ENCODE measurements around the gene IRGQ.
"Not testable (repeated sequence)": the region's sequence is repeated elsewhere in the genome, so short reads cannot be mapped to it uniquely, and the experiment has no call there.

Gene IRGQ

DNA sequence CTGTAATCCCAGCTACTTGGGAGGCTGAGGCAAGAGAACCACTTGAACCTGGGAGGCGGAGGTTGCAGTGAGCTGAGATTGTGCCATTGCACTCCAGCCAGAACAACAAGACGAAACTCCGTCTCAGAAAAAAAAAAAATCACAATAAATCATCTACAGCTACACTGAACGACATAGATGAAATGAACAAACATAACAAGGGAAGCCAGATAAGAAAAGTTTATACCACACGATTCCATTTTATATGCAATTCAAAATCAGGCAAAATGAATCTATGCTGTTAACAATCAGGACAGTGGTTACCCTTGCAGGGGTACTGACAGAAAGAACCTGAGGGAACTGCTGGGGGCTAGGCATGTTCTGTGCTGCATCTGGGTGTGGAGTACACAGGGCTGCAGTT is 26.3 kb downstream of the IRGQ start:
- DNase-seq, result no peak

DNA sequence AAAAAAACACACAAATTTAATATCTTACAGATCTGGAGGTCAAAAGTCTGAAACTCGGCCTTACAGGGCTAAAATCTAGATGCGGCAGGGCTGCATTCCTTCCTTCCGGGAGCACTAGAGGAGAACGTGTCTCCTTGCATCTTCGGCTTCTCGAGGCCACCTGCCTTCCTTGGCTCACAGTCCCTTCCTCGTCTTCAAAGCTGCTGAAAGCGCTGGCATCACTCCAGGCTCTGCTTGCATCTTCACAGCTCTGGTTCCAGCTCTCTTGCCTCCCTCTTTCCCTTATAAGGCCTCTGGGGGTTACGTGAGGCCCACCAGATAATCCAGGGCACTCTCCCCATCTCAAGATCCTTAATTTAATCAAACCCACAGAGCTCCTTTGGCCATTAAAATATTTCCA is 31.1 kb downstream of the IRGQ start:
- DNase-seq, result no peak

DNA sequence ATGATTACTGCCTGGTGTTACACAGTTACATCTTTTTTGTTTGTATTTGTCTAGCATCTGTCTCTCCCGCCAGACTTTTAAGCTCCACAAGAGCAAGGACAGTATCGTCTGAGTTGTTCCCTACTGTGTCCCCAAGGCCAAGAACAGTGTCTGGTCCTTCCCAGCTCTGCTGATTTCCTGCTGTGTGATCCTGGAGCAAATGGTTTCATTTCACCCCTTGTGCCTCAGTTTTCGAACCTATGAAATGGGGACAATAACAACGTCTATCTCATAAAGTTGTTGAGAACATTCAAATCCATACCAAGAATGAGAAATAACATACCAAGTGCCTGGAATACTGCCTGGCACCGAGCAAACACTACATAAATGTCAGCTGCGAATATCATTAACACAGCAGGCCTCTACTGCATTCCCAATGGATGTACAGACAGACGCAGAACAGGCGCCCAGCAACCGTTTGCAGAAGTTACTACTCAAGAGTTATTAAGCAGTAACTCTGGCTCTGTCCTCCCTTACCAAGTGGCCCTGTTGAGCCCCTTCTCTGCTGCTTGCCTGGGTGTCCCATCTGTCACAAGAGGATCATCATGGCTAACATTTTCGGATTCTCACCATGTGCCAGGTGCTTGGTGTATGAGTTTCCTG is 32.0 kb downstream of the IRGQ start:
- no peak for DNase-seq

DNA sequence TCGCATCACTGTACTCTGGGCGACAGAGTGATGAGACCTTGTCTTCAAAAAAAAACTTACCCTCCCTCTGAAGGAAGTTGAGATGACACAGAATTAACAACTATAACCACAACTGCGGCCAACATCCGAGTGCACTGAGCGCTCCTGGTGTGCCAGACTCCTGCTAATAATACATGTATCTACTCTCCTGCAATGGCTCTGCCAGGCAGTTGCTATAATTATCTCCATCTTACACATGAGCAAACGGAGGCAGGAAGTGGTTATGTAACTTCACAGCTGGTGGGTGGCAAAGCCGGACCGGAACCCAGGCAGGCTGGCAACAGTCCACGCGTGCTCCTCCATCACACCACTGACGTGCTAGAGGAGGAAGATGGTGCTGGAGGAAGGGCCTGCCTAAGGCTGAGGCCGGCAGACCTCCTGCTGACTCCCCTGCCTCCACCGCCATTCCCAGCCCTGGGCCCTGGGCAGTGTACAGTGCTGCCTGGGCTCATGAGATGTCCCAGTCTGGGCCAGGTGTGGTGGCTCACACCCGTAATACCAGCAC is 33.2 kb downstream of the IRGQ start:
- DNase-seq, result peak; percentile 52

DNA sequence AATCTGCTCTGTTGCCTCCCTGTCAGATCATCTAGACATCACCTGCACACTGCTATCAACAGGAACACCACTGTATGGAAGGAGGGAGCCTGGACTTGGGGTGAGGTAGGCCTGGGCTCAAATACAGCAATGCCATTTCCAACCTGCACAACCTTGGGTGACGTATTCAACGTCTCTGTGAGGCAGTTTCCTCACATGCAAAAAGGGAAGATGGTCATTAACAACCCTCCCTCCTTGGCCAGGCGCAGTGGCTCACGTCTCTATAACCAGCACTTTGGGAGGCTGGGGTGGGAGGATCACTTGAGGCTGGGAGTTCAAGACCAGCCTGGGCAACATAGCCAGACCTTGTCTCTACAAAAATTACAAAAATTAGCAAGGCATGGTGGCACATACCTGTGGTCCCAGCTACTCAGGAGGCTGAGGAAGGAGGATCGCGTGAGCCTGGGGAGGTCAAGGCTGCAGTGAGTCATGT is 33.7 kb downstream of the IRGQ start:
- no peak for DNase-seq

DNA sequence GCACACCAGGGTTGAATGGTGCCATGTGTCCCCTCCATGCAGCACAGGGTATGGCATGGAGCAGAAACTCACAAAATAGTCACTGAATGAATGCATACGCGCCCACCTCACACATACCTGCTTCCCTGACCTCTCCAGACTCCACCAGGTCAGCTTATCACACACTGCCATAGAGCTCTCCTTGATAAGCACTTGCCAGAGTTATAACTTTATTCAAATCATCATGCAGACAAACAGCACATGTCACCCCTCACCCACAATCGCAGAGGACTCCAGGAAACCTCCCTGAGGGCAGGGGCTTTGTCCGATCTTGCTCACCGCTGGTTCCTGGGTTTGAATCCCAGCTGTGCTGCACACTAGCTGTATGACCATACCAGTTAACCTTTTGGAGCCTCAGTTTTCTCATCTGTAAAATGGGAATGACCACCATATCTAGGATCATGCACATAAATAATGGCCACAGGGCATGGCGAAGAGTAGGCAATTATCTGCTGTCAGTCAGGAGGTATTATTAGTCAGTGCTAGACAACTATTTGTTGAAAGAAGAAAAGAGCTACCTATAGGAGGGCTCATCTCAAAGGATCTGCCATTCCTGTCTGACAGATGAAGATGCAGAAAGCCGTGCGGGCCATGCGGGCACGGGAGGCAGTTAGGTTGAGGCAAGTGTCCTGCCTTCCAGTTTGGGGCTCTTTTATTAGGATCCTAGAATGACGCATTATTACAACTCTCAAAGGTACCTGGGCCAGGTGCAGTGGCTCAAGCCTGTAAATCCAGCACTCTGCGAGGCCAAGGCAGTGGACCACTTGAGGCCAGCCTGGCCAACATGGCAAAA is 34.6 kb downstream of the IRGQ start:
- no peak for DNase-seq

DNA sequence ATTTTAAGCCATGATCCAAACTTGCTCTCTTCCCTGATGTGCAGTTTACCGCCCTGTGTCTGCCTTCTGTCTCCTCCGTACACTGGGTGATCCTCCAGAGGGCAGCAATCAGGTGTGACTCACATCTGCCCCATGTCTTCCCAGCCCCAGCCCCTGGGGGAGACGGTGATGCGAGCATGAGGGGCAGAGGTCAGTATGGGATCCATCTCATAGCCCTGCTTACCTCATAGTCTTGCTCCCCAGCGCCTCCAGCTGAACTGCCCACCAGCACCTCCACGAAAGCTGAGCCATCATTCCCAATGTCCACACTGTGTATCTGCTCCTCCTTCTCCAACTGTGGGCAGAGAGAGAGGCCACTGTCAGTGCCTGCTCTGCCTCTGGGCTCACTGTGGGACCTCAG is 35.2 kb downstream of the IRGQ start:
- no peak for DNase-seq

DNA sequence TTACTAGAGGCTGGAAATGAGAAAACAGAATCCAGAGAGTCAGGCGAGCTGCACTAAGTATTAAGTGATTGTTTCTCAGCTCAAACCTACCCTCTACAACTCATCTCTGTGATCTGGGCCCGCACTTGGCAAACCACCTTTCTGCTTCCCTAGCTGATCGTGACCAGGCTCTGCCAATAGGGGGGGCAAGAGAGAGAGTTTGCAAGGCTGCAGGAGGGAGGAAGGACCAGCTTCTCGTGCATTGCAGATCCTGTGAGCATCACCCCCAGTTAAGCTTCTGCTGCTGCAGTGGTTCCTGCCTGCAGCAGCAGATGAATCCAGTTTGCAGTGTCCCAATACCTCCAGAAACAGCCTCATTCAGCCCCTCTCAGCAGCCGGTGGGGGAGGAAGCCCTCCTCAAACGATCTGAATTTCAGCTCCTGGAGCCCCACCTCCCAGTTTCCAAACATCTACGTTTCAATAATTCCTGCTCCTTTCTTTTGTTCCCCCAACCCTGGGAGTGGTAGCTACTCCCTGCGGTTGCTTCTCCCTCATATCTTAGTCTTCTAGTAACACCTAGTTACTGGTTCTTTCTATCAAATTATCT is 40.7 kb downstream of the IRGQ start:
- DNase-seq, result peak; percentile 67

DNA sequence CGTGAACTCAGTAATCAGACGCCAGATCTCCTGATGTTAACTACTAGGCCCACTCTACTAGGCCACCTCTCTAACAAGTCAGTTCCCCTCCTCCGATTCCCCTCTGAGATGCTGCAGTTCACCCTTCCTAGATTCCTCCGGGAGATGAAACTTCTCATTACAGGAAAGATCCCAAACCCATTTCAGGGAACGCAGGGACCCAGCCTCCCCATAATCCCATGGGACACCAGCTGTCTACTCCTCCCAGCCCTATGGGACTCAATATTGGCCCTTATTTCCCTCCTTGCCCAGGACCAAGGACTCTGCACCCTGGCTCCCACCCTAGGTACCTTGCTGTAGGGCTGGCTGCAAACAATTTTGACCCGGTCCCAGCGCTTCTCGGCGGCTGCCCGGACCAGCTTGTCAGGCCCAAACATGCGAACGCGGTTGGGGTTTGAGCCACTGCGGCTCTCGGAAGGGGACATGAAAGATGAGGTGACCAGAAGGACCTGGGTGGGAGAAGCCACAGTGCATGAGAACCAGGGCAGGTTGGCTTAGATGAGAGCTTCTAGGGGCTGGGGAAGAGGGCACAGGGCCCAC is 41.5 kb downstream of the IRGQ start:
- DNase-seq, result no peak

DNA sequence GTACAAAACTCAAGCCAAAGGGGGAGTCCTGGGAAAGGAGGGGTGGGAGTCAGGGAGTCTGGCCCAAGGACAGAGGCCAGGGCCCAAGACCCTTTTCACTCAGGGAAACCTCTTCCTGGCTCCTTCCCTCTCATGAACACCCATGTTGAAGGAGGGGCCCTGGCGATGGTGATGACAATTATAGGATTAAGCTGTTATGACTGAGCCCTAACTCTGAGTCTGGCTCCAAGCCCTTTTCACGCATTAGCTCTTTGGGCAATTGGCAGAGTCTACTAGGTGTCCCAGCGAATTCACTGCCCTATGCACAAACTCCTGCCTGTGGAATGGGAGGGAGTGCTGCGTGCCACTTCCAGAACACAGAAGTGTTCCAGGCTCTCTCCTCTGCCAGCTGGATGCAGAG is 42.3 kb downstream of the IRGQ start:
- DNase-seq, result no peak

DNA sequence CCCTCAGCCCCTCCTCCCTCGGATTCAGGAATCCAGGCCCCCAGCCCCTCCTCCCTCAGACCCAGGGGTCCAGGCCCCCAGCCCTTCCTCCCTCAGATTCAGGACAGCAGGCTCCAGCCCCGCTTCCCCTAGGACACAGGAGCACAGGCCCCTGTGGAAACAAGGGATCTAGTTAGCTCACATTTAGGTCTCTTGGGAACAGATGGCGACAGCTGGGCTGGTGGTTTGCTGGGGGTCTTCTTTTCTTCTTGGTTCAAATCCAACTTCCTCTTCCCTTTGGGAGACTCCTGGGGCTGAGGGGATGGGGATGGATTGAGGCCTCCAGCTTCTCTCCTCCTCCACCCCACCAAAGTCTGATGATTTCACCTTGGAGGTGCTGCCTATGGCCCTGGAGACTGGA is 43.3 kb downstream of the IRGQ start:
- DNase-seq, result no peak

DNA sequence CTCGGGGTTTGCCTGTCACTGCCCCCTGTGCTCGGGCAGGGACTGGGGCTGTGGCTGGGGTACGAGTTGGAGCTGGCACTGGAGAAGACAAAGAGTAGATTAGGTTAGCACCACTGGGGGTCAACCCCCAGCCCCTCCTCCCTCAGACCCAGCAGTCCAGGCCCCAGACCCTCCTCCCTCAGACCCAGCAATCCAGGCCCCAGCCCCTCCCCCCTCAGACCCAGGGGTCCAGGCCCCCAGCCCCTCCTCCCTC is 43.8 kb downstream of the IRGQ start:
- no peak for DNase-seq

DNA sequence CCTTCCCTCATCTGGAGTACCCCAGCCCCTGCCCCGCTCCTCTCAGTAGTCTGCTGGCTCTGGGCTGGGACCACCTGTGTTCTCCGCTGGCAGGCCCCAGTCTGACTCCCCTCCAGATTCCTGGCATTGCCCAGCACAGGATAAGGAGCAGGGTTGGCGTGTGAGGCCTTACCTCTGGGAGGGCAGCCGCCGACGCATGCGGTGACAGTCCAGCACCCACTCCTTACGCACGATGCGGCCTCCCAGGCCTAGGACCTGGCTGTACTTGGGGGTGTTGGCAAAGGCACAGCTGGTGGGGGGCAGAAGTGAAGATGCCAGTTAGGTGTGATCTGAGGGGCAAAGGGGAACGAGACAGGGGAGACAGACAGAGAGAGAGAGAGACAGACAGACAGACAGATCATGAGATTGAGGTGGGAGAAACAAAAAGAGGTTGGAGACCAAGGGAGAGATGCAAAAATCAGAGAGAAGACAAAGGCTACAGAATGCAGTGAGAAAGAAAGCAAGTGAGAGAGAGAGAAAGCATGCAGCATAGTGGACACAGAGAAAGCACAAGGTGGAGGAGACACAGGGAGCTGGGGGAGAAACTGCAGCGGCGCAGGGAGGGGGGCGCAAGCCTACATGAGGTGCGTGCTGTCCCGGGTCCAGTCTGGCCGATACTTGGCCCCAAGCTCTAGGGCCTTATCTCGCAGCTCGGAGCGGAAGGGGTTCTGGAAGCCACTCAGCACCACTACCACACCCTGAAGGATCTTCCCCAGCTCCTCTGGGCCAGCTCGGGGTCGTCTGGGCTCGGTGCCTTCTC is 44.3 kb downstream of the IRGQ start:
- DNase-seq, result no peak

DNA sequence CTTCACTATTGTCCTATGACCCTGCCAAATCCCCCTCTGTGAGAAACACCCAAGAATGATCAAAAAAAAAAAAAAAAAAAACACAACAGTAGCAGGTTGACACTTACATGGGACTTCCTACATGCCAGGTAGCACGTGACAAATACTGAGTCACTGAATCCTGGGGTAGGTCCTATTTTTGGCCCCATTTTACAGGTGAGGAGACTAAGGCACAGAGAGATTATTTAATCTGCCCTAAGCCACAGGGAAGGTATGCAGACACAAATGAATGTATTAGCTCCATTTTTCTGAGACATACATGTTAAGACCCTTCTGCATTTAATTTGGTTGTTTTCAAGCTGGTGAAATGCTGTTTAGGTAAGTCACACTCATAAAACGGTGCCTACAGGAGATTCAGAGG is 47.2 kb downstream of the IRGQ start:
- no peak for DNase-seq

DNA sequence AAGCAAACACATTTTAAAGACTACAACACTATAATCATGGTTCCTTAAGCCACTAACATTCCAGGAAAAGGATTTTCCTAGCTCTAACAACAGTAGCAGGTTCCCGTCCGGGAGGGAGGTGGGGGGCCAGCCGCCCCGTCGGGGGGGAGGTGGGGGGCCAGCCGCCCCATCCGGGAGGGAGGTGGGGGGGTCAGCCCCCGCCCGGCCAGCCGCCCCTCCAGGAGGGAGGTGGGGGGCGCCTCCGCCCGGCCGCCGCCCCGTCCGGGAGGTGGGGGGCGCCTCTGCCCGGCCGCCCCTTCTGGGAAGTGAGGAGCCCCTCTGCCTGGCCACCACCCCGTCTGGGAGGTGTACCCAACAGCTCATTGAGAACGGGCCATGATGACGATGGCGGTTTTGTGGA is 48.0 kb downstream of the IRGQ start:
- not testable (repeated sequence) for DNase-seq

DNA sequence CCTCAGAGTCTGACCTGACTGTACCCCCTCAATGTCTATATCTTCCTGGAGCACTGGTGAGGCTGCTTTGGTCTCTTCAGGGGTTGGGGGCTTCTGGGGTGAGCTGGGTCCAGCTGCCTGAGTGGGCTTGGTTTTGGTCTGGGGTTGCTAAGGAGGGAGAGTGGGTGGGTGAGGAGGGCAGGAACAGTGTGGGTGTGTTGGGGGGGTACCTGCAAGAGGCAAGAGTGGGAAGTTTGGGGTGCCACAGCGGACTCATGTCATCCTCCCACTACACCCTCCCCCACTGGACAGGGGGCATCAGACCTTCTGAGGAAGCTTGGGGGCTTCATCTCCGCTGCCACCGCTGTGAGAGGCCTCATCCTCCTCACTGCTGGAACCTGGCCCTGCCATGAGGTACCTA is 49.4 kb downstream of the IRGQ start:
- DNase-seq, result no peak

DNA sequence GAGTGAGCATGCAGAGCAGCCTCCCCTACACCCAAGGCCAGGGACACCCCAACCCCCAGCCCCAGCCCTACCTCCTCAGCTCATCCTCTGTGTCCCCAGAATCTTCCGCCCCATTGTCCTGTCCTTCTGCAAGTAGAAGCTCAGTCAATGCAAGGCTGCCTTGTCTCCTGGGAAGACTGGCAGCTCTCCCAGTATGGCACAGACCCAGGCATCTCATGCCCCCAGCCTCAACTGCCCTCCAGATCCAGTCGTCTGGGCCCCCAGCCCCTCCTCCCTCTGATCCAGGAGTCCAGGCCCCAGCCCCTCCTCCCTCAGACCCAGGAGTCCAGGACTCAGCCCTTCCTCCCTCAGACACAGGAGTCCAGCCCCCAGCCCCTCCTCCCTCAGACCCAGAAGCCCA is 50.0 kb downstream of the IRGQ start:
- DNase-seq, result no peak

DNA sequence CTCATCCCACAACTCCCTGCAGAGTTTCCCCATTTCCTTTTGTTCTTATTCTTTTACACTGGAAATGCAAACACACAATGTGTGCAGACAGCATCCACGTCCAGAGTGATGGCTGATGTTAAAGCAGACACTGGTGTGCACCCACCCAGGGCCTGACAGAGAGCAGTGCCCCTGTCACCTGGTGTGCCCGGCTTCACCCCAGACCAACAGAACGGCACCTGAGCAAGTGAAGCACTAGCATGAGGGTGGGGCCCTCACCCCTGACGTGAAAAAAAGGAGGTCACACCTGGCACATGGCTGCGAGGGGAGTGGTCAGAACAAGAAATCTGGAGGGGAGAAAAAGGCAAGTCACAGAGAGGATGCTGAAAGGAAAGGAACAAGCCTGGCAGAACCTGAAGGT is 50.7 kb downstream of the IRGQ start:
- DNase-seq, result no peak

DNA sequence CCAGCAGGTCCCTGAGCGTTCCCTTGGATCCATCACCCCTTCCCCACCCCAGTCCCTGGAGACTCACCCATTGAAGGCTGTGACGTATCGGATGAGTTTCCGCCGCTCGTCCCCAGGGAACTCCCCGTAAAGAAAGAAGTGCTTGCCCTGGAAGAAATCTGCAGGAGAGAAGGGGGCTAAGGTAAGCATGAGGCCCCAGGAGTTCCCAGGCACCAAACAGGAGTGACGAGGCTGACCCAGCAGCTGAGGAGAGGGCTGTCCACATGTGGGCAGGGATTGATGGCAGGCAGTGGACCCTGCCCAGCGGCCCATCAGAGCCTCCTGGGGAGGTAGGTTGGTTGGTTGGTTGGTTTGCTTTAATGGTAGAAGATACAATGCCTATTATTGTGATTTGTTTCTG is 51.9 kb downstream of the IRGQ start:
- DNase-seq, result no peak

DNA sequence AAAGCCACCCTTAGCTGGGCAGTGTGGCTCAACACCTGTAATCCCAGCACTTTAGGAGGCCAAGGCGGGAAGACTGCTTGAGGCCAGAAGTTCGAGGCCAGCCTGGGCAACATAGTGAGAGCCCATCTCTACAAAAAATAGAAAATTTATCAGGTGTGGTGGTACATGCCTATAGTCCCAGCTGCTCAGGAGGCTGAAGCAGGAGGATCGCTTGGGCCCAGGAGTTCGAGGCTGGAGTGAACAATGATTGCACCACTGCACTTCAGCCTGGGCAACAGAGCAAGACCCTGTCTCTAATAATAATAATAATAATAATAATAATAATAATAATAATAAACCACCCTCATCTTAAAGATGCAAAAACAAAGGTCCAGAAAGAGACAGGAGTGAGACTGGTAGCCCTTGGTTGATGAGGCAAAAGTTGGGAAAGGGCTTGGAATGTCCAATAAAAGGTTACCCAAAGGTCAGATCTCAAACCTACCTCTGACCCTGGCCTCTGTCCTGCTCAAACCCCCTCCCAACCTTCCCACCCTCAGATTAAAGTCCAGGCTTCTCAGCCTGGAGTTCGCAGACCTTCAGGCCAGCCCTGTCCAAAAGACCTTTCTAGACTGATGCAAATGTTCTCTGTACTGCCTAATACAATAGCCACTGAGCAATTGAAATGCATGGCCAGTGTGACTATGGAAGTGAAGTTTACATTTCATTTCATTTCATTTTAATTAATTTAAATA is 53.8 kb downstream of the IRGQ start:
- DNase-seq, result no peak

DNA sequence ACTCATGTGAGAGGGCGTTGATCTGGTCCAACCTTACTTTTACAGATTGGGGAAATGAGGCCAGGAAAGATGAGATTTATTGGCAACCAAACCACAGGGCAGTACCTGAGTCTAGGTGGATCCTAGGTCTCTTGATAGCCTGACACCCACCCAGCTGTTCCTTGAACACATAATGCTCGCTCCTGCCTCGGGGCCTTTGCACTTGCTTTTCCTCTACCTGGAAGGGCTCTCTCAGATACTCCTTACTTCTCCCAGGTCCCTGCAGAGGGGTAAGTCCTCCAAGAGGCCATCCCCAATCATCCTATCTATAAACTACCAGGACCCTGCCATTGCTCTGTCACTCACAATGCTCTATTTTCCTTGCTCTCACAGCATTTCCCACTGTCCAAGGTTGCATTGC is 55.6 kb downstream of the IRGQ start:
- no peak for DNase-seq

DNA sequence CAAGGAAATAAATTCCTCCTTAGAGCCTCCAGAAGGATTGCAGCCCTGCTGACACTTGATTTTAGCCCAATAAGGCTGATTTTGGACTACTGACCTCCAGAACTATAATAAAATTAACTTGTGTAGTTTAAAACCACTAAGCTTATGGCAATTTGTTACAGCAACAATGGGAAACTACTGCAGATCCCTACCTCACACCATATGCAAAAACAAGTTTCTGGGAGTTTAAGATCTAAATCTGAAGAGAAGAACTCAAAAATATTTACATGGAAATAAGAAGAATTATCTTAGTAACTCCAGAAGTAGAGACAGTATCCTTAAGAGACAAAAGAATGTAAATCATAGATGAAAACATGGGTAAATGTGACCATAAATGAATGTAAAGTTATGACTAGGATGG is 57.0 kb downstream of the IRGQ start:
- DNase-seq, result no peak

Measured in left hindlimb (tissue), 1 donor.